ENCODE results near the gene ANKRD11. TPM values are rescaled to one million over a fixed set of nuclear protein-coding genes. Genes with fewer than 3 reads are reported as not detected.

The ANKRD11 gene
- total and polyA plus RNA-seq, 2 donors (not counting 3 experiments of a cell fraction or from before 2014, with no cell fraction given): 55.8 to 191 TPM

- ChIA-PET POLR2A (no interaction called here), CTCF (interaction anchor here (1.0 kb wide), 1 partner anchor 211 kb away, joined by 3 read pairs; no protein-coding TSS in a partner anchor)
- no peaks in the 10 kb centered on the region for H3K4me1 ChIP-seq (ENCODE audit: control insufficient read depth, extremely low read depth, insufficient read depth, low read length)
- peaks cover 7% of the 10 kb centered on the region for H4K20me1 ChIP-seq (replicated peaks; ENCODE audit: control insufficient read depth, extremely low read depth, insufficient read depth, low read length)
- no TSS peak for BruUV-seq (replicated peaks)
- H3K4me2 ChIP-seq (ENCODE audit: insufficient read depth, low read length): no peak overlapping the region
- H2AFZ ChIP-seq (ENCODE audit: low read depth, low read length): no peak overlapping the region
- no peak for FAIRE-seq
- H3K36me3 ChIP-seq (ENCODE audit: control insufficient read depth in 2 of 2, extremely low read depth in 1 of 2, insufficient read depth in 2 of 2, low read length in 2 of 2): no peaks in the 10 kb centered on the region
- H3K9me1 ChIP-seq (replicated peaks; ENCODE audit: control insufficient read depth, extremely low read depth, insufficient read depth, low read length): no peaks in the 10 kb centered on the region
- dilution Hi-C loops (cut with MboI; ENCODE audit: extremely low pct_ligation_motif_present, low sequenced_read_pairs): no loop called here
- H3K9me3 ChIP-seq (replicated peaks; ENCODE audit: control insufficient read depth, insufficient read depth, low read length): no peaks in the 10 kb centered on the region
- no peak for DNase-seq (ENCODE audit: low read depth, low spot score)
- H3K27me3 ChIP-seq (ENCODE audit: control insufficient read depth in 2 of 2, insufficient read depth in 2 of 2, low read length in 2 of 2): no peaks in the 10 kb centered on the region
- H3K27ac ChIP-seq (ENCODE audit: insufficient read depth, low read depth, low read length): no peak overlapping the region
- TF ChIP-seq, protein P1, sequence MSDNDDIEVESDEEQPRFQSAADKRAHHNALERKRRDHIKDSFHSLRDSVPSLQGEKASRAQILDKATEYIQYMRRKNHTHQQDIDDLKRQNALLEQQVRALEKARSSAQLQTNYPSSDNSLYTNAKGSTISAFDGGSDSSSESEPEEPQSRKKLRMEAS (IDR thresholded peaks at IDR 0.05; ENCODE audit: insufficient read depth, insufficient read length): no peak
- no peak for TF ChIP-seq JUN (IDR thresholded peaks at IDR 0.05; ENCODE audit: borderline replicate concordance, insufficient read depth, insufficient read length, low read depth)
- no peak overlapping the region for H3K4me3 ChIP-seq (replicated peaks in 1 of 3; ENCODE audit: insufficient read depth in 1 of 3, low read depth in 1 of 3, low read length in 3 of 3)
- intact Hi-C loops (cut with micrococcal nuclease): no loop called here
- no peak overlapping the region for H3K9ac ChIP-seq (replicated peaks; ENCODE audit: extremely low read depth, insufficient read depth, low read length)
- peaks cover 100% of the 10 kb centered on the region for H3K79me2 ChIP-seq (ENCODE audit: control insufficient read depth, insufficient read depth, low read length)
Measured at GRCh38 chr16:89345642-89346150, 144.7 kb downstream of the ANKRD11 start.

DNA sequence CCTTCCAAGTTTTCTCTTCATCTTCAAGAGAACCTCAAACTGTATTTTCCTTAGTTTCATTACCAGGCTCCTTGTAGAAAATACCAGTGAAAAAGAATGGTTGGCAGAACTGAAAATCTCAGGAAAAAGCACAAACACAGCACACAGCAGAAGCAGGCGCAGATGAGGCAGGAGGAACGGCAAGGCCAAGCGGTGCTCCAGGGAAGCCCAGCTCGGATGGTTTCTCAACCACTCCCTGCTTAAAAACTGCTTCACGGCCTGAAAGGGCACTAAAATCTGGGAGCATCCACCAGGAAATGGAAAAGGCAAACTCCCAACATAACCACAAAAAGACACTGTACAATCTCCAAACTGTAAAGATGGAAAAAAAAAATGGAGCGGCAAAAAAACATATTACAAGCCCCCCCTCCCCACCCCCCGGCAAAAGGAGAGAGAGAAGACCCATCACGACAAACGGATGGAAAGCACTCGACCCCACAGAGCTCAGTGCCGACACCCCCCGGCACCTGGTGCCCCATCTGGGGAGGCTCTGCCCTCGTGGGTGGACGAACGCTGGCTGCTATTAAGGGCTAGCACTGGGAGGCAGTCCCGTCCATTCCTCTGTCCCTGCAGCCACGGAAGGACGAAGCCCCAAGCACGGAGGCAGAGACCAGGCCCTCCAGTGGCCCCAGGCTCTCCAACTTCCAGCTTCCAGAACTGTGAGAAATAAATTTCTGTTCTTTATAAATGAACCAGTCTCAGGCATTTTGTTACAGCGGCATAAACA lies 145.3 kb downstream of the ANKRD11 start:
- Histone ChIP-seq H3K9ac (replicated peaks; ENCODE audit: extremely low read depth, insufficient read depth, low read length) (no peak overlapping the region), H3K27ac (ENCODE audit: insufficient read depth, low read depth, low read length) (no peak overlapping the region)
- CTCF ChIA-PET: interaction anchor here (1.0 kb wide), 1 partner anchor 212 kb away, joined by 3 read pairs; no protein-coding TSS in a partner anchor

More for the DNA sequence above, 145.3 kb downstream of the ANKRD11 start:
- no peaks in the 10 kb centered on the region for H3K27me3 ChIP-seq (ENCODE audit: control insufficient read depth in 2 of 2, insufficient read depth in 2 of 2, low read length in 2 of 2)
- POLR2A ChIA-PET: no interaction called here
- no peak overlapping the region for H3K4me3 ChIP-seq (replicated peaks in 1 of 3; ENCODE audit: insufficient read depth in 1 of 3, low read depth in 1 of 3, low read length in 3 of 3)
- dilution Hi-C loops (cut with MboI; ENCODE audit: extremely low pct_ligation_motif_present, low sequenced_read_pairs) (no loop called here), intact Hi-C loops (cut with micrococcal nuclease) (no loop called here)
- no peaks in the 10 kb centered on the region for H3K4me1 ChIP-seq (ENCODE audit: control insufficient read depth, extremely low read depth, insufficient read depth, low read length)
- no peak overlapping the region for H2AFZ ChIP-seq (ENCODE audit: low read depth, low read length)
- H3K36me3 ChIP-seq (ENCODE audit: control insufficient read depth in 2 of 2, extremely low read depth in 1 of 2, insufficient read depth in 2 of 2, low read length in 2 of 2): no peaks in the 10 kb centered on the region
- H3K9me1 ChIP-seq (replicated peaks; ENCODE audit: control insufficient read depth, extremely low read depth, insufficient read depth, low read length): no peaks in the 10 kb centered on the region
- no peak for DNase-seq (ENCODE audit: low read depth, low spot score)
- peaks cover 5% of the 10 kb centered on the region for H4K20me1 ChIP-seq (replicated peaks; ENCODE audit: control insufficient read depth, extremely low read depth, insufficient read depth, low read length)
- no peak overlapping the region for H3K4me2 ChIP-seq (ENCODE audit: insufficient read depth, low read length)
- BruUV-seq (replicated peaks): no TSS peak
- TF ChIP-seq EZH2 (IDR thresholded peaks at IDR 0.05; ENCODE audit: borderline replicate concordance, low read depth, low read length, severe bottlenecking): no peak
- TF ChIP-seq POLR2A (IDR thresholded peaks at IDR 0.05; ENCODE audit: low read depth, low read length): no peak
- no peak for TF ChIP-seq CTCF (IDR thresholded peaks at IDR 0.05; ENCODE audit: extremely low read depth in 1 of 2, insufficient read depth in 1 of 2, low read depth in 1 of 2, low read length in 2 of 2)
- TF ChIP-seq GATA2 (IDR thresholded peaks at IDR 0.05; ENCODE audit: insufficient read depth, insufficient read length, low read depth, low read length): no peak
- TF ChIP-seq JUN (IDR thresholded peaks at IDR 0.05; ENCODE audit: borderline replicate concordance, insufficient read depth, insufficient read length, low read depth): no peak
- TF ChIP-seq MYC (IDR thresholded peaks at IDR 0.05; ENCODE audit: low read depth, low read length): no peak
- TF ChIP-seq, protein P1 (IDR thresholded peaks at IDR 0.05; ENCODE audit: insufficient read depth, insufficient read length): no peak
- no peak for TF ChIP-seq FOS (IDR thresholded peaks at IDR 0.05; ENCODE audit: borderline replicate concordance, insufficient read depth, low read length)
- no peak for TF ChIP-seq POLR2AphosphoS5 (IDR thresholded peaks at IDR 0.05; ENCODE audit: insufficient read depth, low read depth, low read length)
- FAIRE-seq: no peak
- no peaks in the 10 kb centered on the region for H3K9me3 ChIP-seq (replicated peaks; ENCODE audit: control insufficient read depth, insufficient read depth, low read length)
- peaks cover 100% of the 10 kb centered on the region for H3K79me2 ChIP-seq (ENCODE audit: control insufficient read depth, insufficient read depth, low read length)
